NCI-H82 (cell line): Measurements from ENCODE around the gene MST1R.

Experiments used
- DNase-seq: peaks from one replicate; lab custom pipeline; 2025; lab: John Stamatoyannopoulos, UW

MST1R gene

DNA sequence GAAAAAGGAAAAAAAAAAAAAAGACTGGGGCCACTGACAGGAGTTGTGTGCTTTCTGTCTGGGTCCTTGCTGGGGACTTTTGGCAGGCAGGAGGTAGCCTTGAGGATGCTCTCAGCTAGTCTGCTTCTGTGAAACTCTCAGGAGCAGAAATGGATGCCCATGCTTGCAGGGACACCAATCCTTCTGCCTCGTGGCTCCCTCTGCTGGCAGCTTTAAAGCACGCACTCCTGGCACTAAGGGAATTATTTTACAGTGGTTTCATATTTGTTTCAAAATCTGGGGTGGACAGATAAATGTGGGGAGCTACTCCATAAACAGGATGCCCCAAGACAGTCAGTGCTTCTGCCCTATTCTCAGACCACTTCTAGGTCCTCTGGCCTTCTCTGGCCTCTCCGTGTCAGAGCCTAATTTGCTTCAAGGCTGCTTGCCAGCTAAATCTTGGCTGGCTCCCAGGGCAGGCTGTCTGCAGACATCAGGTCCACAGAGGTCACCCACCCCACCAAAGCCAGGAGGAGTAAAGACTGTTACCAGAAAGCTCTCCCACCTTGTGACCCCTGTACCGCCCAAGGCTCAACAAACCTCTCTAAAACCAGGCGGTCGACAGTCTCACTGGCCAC lies 64.4 kb downstream of the MST1R start:
- DNase-seq: peak; percentile 78
